NT2/D1 (cell line): ENCODE data around the gene CROCC2.

Source experiments
- DNase-seq: peaks from one replicate; pipeline ENCODE4 v3.0.0-alpha.2; 2011; ENCODE audit warnings: low read depth, low spot score
- H3K27me3 ChIP-seq: 2 replicates; pipeline ENCODE4 v1.6.0; 2011; ENCODE audit warnings: mild to moderate bottlenecking; ENCODE audit not compliant: insufficient read length, insufficient read depth
- H3K36me3 ChIP-seq: 2 replicates; pipeline ENCODE4 v1.6.1; 2011; ENCODE audit warnings: mild to moderate bottlenecking, low read length, mixed read lengths; ENCODE audit not compliant: insufficient read depth, insufficient read length
- H3K4me1 ChIP-seq: 2 replicates; pipeline ENCODE4 v1.5.1; 2011; ENCODE audit not compliant: insufficient read depth, insufficient read length
- H3K4me3 ChIP-seq: 2 replicates; pipeline ENCODE4 v1.5.1; 2011; ENCODE audit warnings: low read depth; ENCODE audit not compliant: insufficient read length
- H3K9ac ChIP-seq: 2 replicates; pipeline ENCODE4 v1.6.0; 2011; ENCODE audit warnings: low read depth; ENCODE audit not compliant: insufficient read length
- H3K9me3 ChIP-seq: 2 replicates; pipeline ENCODE4 v1.5.1; 2011; ENCODE audit warnings: mild to moderate bottlenecking, low read length; ENCODE audit not compliant: insufficient read depth
- SUZ12 ChIP-seq: IDR thresholded peaks from 2 replicates; pipeline ENCODE4 v1.6.1; 2011; ENCODE audit not compliant: insufficient read length, insufficient read depth; ENCODE audit errors: extremely low read depth
- YY1 ChIP-seq: IDR thresholded peaks from 2 replicates; pipeline ENCODE4 v1.6.1; 2011; ENCODE audit not compliant: insufficient read length, insufficient read depth
- ZNF274 ChIP-seq: IDR thresholded peaks from 2 replicates; pipeline ENCODE4 v1.6.1; 2011; ENCODE audit warnings: mild to moderate bottlenecking, low read depth, low read length

Gene CROCC2

DNA sequence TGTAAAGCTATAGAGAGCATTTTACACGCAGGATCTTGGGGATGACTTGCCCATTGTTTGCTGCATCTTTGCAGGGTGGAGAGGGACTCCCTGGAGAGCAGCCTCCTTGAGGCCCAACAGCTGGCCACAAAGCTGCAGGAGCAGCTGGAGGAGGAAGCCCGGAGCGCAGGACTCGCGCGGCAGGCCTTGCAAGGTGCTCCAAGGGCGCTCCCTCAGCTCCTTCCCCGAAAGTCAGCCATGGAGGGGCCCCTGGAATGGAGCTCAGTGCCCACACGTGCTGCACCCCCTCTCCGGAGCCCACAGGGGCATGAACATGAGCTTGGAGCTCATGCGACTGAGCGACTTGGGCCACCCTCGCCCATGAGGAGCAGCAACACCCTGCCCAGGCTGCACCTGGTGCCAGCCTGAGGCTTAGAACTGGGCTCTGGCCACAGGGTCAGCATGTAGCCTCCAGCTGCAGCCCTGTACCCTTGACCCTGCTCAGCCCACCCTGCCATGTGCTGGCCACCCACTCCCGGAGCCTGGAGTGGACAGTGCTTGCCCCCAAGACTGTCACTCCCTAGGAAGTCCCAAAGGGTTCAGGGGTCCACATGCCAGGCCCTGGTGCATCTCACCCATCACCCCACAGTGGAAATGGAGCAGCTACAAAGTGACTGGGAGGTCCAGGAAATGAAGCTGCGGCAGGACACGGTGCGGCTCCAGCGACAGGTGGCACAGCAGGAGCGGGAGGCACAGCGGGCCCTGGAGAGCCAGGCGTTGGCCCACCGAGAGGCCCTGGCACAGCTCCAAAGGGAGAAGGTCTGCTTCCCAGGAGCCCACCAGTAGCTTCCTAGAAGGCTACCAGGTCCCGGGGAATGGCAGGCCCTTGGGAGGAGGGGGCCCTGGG lies 43.0 kb downstream of the CROCC2 start:
- Histone ChIP-seq H3K36me3 (no peaks in the 10 kb centered on the region), H3K4me3 (no peak overlapping the region), H3K4me1 (peaks cover 3% of the 10 kb centered on the region), H3K9me3 (no peaks in the 10 kb centered on the region), H3K27me3 (peaks cover 10% of the 10 kb centered on the region), H3K9ac (no peak overlapping the region)
- TF ChIP-seq YY1 (no peak), ZNF274 (no peak), SUZ12 (no peak)
- no peak for DNase-seq

DNA sequence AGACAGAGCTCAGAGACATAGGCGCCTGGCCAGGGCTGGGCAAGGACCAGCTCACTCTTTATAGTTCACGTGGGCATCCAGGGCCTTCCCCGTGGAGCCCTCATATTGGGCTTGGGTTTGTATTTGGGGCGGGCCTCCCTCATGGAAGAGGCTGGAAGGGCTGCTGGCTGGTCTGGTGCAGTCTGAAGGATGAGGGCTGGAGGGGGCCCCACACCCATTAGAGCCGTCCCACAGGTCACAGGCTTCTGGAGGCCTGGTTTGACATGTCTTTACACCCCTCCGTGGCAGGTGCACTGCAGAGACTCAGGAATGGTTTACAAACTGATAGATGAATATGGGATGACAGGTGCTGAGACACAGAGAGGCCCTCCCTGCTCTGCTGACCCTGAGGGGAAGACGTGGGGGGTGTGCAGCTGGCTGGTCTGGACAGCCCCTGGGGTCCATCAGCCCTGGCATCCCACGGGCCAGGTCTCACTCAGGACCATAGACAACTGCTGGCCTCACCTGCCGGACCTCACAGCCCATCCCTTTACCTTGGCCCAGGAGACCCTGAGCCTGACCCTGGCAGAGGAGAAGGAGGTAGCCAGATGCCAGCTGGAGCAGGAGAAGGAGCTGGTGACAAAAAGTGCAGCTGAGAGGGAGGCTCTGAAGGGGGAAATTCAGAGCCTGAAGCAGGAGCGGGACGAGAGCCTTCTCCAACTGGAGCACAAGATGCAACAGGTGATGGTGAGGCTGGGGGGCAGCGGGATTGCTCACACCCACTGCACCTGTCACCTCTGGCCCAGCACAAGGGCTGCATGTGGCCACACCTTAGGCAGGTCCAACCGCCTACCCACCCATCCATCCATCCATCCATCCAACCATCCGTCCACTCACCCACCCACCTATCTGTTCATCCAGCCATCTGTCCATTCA lies 43.9 kb downstream of the CROCC2 start:
- no peak overlapping the region for H3K9ac ChIP-seq
- peaks cover 10% of the 10 kb centered on the region for H3K27me3 ChIP-seq
- no peaks in the 10 kb centered on the region for H3K9me3 ChIP-seq
- H3K4me1 ChIP-seq: peaks cover 7% of the 10 kb centered on the region
- TF ChIP-seq SUZ12 (no peak), YY1 (no peak), ZNF274 (no peak)
- no peak for DNase-seq
- no peak overlapping the region for H3K4me3 ChIP-seq
- no peaks in the 10 kb centered on the region for H3K36me3 ChIP-seq

DNA sequence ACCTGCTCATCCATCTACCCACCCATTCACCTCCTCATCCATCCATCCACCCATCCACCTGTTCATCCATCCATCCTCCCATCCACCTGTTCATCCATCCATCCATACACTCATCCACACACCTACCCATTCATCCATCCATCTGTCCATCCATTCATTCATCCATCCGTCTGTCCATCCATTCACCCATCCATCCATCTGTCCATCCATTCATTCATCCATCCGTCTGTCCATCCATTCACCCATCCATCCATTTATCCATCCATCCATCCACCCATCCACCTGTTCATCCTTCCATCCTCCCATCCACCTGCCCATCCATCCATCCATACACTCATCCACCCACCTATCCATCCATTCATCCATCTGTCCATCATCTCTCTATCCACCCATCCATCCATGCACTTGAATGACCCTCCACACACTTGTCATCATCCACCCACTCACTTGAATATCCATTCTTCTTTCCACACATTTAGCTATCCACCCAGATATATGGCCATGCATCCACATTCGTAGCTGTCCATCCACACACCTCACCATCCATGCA lies 45.0 kb downstream of the CROCC2 start:
- H3K27me3 ChIP-seq: peaks cover 5% of the 10 kb centered on the region
- H3K9ac ChIP-seq: no peak overlapping the region
- no peaks in the 10 kb centered on the region for H3K36me3 ChIP-seq
- H3K4me1 ChIP-seq: peaks cover 18% of the 10 kb centered on the region
- H3K4me3 ChIP-seq: no peak overlapping the region
- no peak for TF ChIP-seq SUZ12
- no peak for TF ChIP-seq YY1
- no peak for TF ChIP-seq ZNF274
- no peak for DNase-seq
- H3K9me3 ChIP-seq: no peaks in the 10 kb centered on the region

DNA sequence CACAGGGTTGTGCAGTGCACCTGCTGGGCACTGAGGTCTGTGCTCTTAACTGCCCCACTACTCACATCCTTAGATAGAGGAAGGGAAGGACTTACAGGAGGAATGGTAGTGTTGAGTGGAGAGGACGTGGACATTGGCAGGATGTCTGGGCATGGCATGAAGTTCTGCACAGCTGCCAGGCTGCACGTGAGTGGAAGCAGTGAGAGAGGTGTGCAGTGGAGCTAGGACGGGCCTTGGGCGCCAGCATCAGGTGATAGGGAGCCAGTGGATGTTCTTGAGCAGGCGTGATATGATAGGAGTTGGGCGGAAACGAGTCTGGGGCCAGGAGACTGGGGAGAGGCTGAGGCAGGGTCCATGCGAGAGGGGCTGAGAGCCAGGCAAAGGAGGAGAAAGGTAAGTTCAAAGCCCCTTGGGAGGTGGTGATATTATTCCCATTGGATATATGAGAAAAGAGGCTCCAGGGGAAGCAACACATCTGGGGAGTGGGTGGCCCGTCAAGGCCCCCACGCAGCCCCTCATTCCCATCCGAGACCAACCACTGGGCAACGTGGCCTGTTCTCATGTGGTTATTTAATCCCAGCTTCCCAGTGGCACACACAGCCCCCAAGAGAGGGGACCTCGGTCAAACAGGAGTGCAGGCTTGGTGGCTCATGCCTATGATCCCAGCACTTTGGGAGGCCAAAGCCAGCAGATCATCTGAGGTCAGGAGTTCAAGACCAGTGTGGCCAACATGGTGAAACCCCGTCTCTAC lies 46.5 kb downstream of the CROCC2 start:
- TF ChIP-seq ZNF274: no peak
- TF ChIP-seq SUZ12: no peak
- TF ChIP-seq YY1: no peak
- H3K4me3 ChIP-seq: no peak overlapping the region
- no peaks in the 10 kb centered on the region for H3K36me3 ChIP-seq
- H3K4me1 ChIP-seq: peaks cover 25% of the 10 kb centered on the region
- H3K9me3 ChIP-seq: no peaks in the 10 kb centered on the region
- H3K9ac ChIP-seq: no peak overlapping the region
- H3K27me3 ChIP-seq: peaks cover 5% of the 10 kb centered on the region
- no peak for DNase-seq

DNA sequence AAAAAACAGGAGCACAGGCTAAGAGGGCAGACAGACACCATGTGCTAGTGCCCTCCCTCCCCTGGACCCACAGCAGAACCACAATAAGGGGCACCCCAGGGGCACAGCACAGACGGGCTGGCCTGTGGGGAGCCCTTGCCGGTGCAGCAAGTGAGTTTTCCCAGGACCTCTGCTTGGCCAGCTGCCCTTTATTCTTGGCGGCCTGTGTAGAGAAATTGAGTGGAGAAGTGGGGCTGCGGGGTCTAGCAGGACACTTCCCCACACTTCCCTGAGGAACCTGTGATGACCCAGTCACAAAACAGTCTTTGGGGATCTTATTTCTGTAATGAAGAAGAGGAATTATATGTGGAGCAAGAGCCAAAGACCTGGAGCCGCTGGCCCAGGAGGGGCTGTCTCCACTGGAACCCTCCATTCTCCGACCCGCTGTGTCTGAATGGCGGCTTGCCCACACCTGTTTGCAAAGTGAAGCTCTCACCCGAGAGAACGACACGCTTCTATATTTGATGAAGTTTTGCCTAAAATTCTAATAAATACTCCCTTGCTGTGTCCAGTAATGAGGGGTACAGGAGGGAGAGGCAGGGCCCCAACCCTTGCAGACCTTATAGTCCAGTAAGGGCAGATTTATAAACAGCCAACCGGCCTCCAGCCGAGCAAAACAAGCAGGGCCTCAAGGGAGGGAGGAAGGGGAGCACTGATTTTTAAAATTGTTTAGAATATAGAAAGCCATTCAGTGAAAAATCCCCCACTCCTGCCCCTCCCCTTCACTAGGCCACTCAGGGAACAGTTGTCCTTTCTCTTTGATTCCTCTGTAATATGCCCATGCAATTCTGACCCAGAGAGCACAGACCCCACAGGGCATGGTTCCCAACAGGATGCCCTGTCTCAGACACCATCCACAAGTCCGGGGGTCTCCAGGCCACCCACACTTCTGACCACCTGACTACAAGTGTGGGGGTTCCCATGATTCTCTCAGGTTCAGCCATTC lies 47.6 kb downstream of the CROCC2 start:
- Histone ChIP-seq H3K9me3 (no peaks in the 10 kb centered on the region), H3K27me3 (peaks cover 5% of the 10 kb centered on the region), H3K9ac (no peak overlapping the region), H3K36me3 (no peaks in the 10 kb centered on the region), H3K4me3 (no peak overlapping the region), H3K4me1 (peaks cover 25% of the 10 kb centered on the region)
- TF ChIP-seq ZNF274 (no peak), SUZ12 (no peak), YY1 (no peak)
- no peak for DNase-seq
